Gastroesophageal sphincter (tissue), 2 donors: ENCODE measurements around the gene SECISBP2L.

Experiments
- EP300 ChIP-seq: sonication (generic); formaldehyde crosslinking; IDR thresholded peaks from one replicate; pipeline ENCODE4 v1.6.1; 2017; ENCODE audit warnings: antibody characterized with exemption, mild to moderate bottlenecking
- POLR2A ChIP-seq, 2 donors: fragments of 450-650 bp; IDR thresholded peaks; one replicate each; pipeline ENCODE4 v1.6.1; 2017; ENCODE audit warnings: antibody characterized with exemption in 2 of 2, mild to moderate bottlenecking in 2 of 2, moderate library complexity in 1 of 2

- no peak for TF ChIP-seq EP300
- TF ChIP-seq POLR2A (IDR thresholded peaks at IDR 0.05), result no peak
Observed at GRCh38 chr15:49042165-49042564, 4.1 kb downstream of the SECISBP2L start.
